DOHH2 (cell line): ENCODE results near the gene WAC.

Experiments
- H3F3A ChIP-seq: fragments of 200-600 bp; sonication (generic), shearing (Covaris generic); 2 replicates; pipeline ENCODE4 v1.6.0; 2016; ENCODE audit warnings: antibody characterized with exemption, mild to moderate bottlenecking; ENCODE audit not compliant: control insufficient read depth, insufficient read depth
- H3K27ac ChIP-seq: fragments of 200-600 bp; sonication (generic); 2 replicates; pipeline ENCODE4 v1.5.1; 2014; ENCODE audit warnings: low read depth, mild to moderate bottlenecking, low read length, moderate library complexity
- H3K27me3 ChIP-seq: fragments of 200-600 bp; sonication (generic); 2 replicates; pipeline ENCODE4 v1.6.1; 2014; ENCODE audit warnings: mild to moderate bottlenecking, low read length, mixed read lengths; ENCODE audit not compliant: control insufficient read depth
- H3K36me3 ChIP-seq: fragments of 200-600 bp; sonication (generic); 2 replicates; pipeline ENCODE4 v1.6.1; 2014; ENCODE audit warnings: mild to moderate bottlenecking, low read length, moderate library complexity, mixed read lengths; ENCODE audit not compliant: control insufficient read depth
- H3K4me1 ChIP-seq: fragments of 200-600 bp; sonication (generic); 2 replicates; pipeline ENCODE4 v1.6.1; 2014; ENCODE audit warnings: mild to moderate bottlenecking, low read length, mixed read lengths; ENCODE audit not compliant: control insufficient read depth
- H3K4me2 ChIP-seq: fragments of 200-600 bp; sonication (generic); 2 replicates; pipeline ENCODE4 v1.6.0; 2014; ENCODE audit warnings: mild to moderate bottlenecking, low read length, moderate library complexity
- H3K4me3 ChIP-seq: fragments of 200-600 bp; sonication (generic); 2 replicates; pipeline ENCODE4 v1.5.1; 2014; ENCODE audit warnings: mild to moderate bottlenecking, low read length, mixed read lengths
- H3K79me2 ChIP-seq: fragments of 200-600 bp; sonication (generic); 2 replicates; pipeline ENCODE4 v1.6.1; 2014; ENCODE audit warnings: mild to moderate bottlenecking, low read length, mixed read lengths; ENCODE audit not compliant: control insufficient read depth
- H3K9me2 ChIP-seq: fragments of 200-600 bp; sonication (generic); replicated peaks from 2 replicates; pipeline ENCODE4 v1.6.1; 2014; ENCODE audit warnings: mild to moderate bottlenecking, low read length, mixed read lengths; ENCODE audit not compliant: control insufficient read depth
- H3K9me3 ChIP-seq: fragments of 200-600 bp; sonication (generic); 2 replicates; pipeline ENCODE4 v1.6.1; 2014; ENCODE audit warnings: antibody characterized with exemption, low read length, mixed read lengths; ENCODE audit not compliant: control insufficient read depth, insufficient read depth
- H4K20me1 ChIP-seq: fragments of 200-600 bp; sonication (generic); 2 replicates; pipeline ENCODE4 v1.6.0; 2014; ENCODE audit warnings: low read depth, mild to moderate bottlenecking, antibody characterized with exemption, low read length, moderate library complexity; ENCODE audit not compliant: control insufficient read depth, insufficient read depth
- EZH2phosphoT487 ChIP-seq: fragments of 200-600 bp; sonication (generic); IDR thresholded peaks from 2 replicates; pipeline ENCODE4 v1.6.1; 2017; ENCODE audit warnings: borderline replicate concordance, mild to moderate bottlenecking, antibody characterized with exemption, low read length, moderate library complexity, mixed read lengths
- TF ChIP-seq, protein P1 (sequence below): fragments of 200-600 bp; sonication (generic); IDR thresholded peaks from one replicate; pipeline ENCODE4 v1.5.1; 2014; ENCODE audit warnings: antibody characterized with exemption, mild to moderate bottlenecking, low read depth, low read length; ENCODE audit not compliant: poor library complexity, severe bottlenecking

WAC gene

DNA sequence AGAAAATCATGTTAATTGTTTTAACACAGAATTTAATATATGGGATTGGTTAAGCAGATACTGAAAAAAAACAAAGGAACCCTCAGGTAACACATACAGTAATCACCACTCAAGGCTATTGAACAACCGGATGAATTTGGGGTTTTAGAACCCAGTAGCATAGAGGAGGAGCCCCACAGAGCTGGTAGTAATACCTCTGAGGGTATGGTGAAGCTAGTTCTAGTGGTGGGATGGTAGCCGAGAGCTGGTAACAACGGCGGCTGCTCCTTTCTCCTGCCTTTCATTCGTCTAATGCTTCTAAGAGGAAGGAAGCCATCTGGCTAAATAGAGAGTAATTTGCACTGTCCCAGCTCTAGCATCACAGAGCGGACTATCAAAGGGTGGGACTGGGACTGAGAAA is 52.2 kb downstream of the WAC start:
- Histone ChIP-seq H3K4me2 (no peak overlapping the region), H3K27me3 (no peaks in the 10 kb centered on the region), H3F3A (0 out of 2 replicates have a peak, but pooled peaks cover 6% of the 10 kb centered on the region), H3K4me3 (no peak overlapping the region), H3K9me2 (no peaks in the 10 kb centered on the region), H3K36me3 (peaks cover 97% of the 10 kb centered on the region), H4K20me1 (peaks cover 21% of the 10 kb centered on the region), H3K4me1 (no peaks in the 10 kb centered on the region), H3K79me2 (peaks cover 98% of the 10 kb centered on the region), H3K27ac (no peak overlapping the region), H3K9me3 (no peaks in the 10 kb centered on the region)
- TF ChIP-seq EZH2phosphoT487: no peak
- TF ChIP-seq, protein P1, sequence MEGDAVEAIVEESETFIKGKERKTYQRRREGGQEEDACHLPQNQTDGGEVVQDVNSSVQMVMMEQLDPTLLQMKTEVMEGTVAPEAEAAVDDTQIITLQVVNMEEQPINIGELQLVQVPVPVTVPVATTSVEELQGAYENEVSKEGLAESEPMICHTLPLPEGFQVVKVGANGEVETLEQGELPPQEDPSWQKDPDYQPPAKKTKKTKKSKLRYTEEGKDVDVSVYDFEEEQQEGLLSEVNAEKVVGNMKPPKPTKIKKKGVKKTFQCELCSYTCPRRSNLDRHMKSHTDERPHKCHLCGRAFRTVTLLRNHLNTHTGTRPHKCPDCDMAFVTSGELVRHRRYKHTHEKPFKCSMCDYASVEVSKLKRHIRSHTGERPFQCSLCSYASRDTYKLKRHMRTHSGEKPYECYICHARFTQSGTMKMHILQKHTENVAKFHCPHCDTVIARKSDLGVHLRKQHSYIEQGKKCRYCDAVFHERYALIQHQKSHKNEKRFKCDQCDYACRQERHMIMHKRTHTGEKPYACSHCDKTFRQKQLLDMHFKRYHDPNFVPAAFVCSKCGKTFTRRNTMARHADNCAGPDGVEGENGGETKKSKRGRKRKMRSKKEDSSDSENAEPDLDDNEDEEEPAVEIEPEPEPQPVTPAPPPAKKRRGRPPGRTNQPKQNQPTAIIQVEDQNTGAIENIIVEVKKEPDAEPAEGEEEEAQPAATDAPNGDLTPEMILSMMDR: no peak

DNA sequence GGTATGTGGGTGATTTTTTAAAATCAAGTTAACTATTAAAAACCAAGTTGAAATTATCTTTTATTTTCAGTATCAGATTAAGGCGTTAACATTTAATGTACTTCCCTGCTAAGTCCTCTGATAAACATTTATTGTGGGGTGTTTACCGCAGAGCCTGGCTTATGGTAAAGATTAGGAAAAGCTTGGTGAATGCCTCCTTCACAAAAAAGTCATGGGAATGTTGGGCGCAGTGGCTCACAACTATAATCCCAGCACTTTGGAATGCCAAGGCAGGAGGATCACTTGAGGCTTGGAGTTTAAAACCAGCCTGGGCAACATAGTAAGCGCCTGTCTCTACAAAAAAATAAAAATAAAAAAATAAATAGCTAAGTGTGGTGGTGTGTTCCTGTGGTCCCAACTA is 53.3 kb downstream of the WAC start:
- Histone ChIP-seq H3F3A (0 out of 2 replicates have a peak, but pooled peaks cover 6% of the 10 kb centered on the region), H3K27me3 (no peaks in the 10 kb centered on the region), H3K9me3 (no peaks in the 10 kb centered on the region), H3K4me1 (no peaks in the 10 kb centered on the region), H3K79me2 (peaks cover 98% of the 10 kb centered on the region), H3K4me3 (no peak overlapping the region), H3K9me2 (no peaks in the 10 kb centered on the region), H3K4me2 (no peak overlapping the region), H3K36me3 (peaks cover 97% of the 10 kb centered on the region), H3K27ac (no peak overlapping the region), H4K20me1 (peaks cover 20% of the 10 kb centered on the region)
- TF ChIP-seq, protein P1: no peak
- no peak for TF ChIP-seq EZH2phosphoT487

GRCh38 chr10:28587270-28587969 is 54.5 kb downstream of the WAC start:
- H3K9me2 ChIP-seq: no peaks in the 10 kb centered on the region
- peaks cover 98% of the 10 kb centered on the region for H3K79me2 ChIP-seq
- no peak overlapping the region for H3K27ac ChIP-seq
- H3K4me2 ChIP-seq: no peak overlapping the region
- no peak overlapping the region for H3K4me3 ChIP-seq
- peaks cover 97% of the 10 kb centered on the region for H3K36me3 ChIP-seq
- H3K4me1 ChIP-seq: no peaks in the 10 kb centered on the region
- peaks cover 14% of the 10 kb centered on the region for H4K20me1 ChIP-seq
- 0 out of 2 replicates have a peak, but pooled peaks cover 6% of the 10 kb centered on the region for H3F3A ChIP-seq
- H3K9me3 ChIP-seq: no peaks in the 10 kb centered on the region
- H3K27me3 ChIP-seq: no peaks in the 10 kb centered on the region
- TF ChIP-seq, protein P1: no peak
- no peak for TF ChIP-seq EZH2phosphoT487
